ENCODE data around the gene RPL38.
A peak's percentile ranks its signal among the peaks of the same experiment; 100 is the strongest.
"Not testable (repeated sequence)": the region's sequence is repeated elsewhere in the genome, so short reads cannot be mapped to it uniquely, and the experiment has no call there.

Gene RPL38

DNA sequence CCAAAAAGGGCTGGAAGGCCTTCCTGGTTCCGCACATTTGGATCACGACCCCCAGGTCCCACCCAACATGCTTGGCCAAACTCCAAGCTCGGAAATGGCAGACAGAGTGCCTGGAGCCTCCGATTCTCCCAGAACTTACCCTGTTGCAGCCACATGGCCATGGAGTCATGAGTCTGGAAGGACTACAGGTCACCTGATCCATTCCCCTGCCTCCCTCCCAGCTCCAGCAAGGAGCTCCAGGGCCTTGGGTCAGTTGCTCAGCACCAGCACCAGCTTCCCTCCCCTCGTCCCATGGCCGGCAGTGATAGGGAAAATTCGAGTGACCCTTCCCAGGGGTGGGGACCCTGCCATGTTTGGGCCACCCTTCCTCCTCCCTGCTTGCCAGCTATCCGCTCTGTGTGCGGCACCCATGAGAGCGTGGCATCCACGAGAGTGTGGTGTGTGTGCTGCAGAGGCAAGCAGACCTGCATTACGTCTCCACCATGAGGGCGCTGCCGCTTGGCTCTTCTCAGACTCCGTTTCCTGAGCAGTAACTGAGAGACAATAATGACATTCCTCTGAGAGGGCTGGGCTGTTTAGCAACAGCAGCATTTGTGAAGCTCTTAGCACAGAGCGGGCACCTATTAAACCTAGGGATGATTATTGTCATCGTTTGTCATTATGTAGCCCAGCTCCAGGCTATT is 21.3 kb upstream of the RPL38 start:
- Histone ChIP-seq H3K4me1 (ENCODE audit: control insufficient read depth in 5 of 5, insufficient read depth in 5 of 5, low read length in 5 of 5) (no peaks in the 10 kb centered on the region), H3K27ac (ENCODE audit: low read depth, low read length) (no peak overlapping the region), H3K9ac (ENCODE audit: low read length in 5 of 5) (no peak overlapping the region), H3K27me3 (ENCODE audit: control insufficient read depth in 5 of 5, insufficient read depth in 4 of 5, low read length in 5 of 5) (peaks cover 2 to 30% (median 28%) of the 10 kb centered on the region in 5 donors), H3K4me3 (ENCODE audit: low read depth in 1 of 5, low read length in 5 of 5) (no peak overlapping the region), H3K9me3 (ENCODE audit: control insufficient read depth in 5 of 5, low read length in 5 of 5) (peaks cover 0 to 4% (median 0%) of the 10 kb centered on the region in 5 donors), H3K36me3 (ENCODE audit: control insufficient read depth in 5 of 5, insufficient read depth in 5 of 5, low read length in 5 of 5) (no peaks in the 10 kb centered on the region)

- no peak overlapping the region for H3K9ac ChIP-seq (ENCODE audit: low read length in 5 of 5)
- no peak overlapping the region for H3K4me3 ChIP-seq (ENCODE audit: low read depth in 1 of 5, low read length in 5 of 5)
- no peaks in the 10 kb centered on the region for H3K36me3 ChIP-seq (ENCODE audit: control insufficient read depth in 5 of 5, insufficient read depth in 5 of 5, low read length in 5 of 5)
- H3K27ac ChIP-seq (ENCODE audit: low read depth, low read length) = no peak overlapping the region
- H3K27me3 ChIP-seq (ENCODE audit: control insufficient read depth in 5 of 5, insufficient read depth in 4 of 5, low read length in 5 of 5) = peaks cover 6 to 26% (median 22%) of the 10 kb centered on the region in 5 donors
- no peaks in the 10 kb centered on the region for H3K4me1 ChIP-seq (ENCODE audit: control insufficient read depth in 5 of 5, insufficient read depth in 5 of 5, low read length in 5 of 5)
- peaks cover 0 to 4% (median 0%) of the 10 kb centered on the region in 5 donors for H3K9me3 ChIP-seq (ENCODE audit: control insufficient read depth in 5 of 5, low read length in 5 of 5)
These were observed 20.1 kb upstream of the RPL38 start for GRCh38 chr17:74183411-74183810.

DNA sequence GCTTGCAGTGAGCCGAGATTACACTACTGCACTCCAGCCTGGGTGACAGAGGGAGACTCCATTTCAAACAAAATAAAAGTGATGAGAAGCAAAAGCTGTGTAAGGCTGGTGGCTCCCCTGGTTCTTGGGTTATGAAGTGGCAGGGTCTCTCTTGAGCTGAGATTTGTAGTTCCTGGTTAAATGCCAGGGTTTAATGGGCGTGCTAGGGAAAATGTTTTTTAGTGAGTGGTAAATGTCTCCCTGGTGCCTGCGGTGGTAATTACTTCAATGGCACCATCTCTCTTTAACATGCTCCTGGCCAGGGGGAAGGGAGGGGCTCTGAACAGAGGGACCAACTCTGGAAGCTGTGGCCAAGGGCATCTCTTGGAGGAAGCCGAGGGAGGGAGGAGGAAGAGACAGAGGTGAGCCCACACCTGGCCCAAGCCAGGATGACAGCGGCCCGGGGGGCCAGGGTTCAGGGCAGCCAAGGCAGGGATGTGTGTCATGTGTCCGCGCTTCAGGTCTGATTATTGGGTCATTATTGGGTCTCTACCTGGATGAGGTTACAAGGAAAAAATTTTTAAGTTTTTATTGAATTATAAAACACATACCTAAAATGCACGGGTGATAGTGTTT is 17.8 kb upstream of the RPL38 start:
- Histone ChIP-seq H3K4me3 (ENCODE audit: low read depth in 1 of 5, low read length in 5 of 5) (no peak overlapping the region), H3K27ac (ENCODE audit: low read depth, low read length) (no peak overlapping the region), H3K27me3 (ENCODE audit: control insufficient read depth in 5 of 5, insufficient read depth in 4 of 5, low read length in 5 of 5) (peaks cover 6 to 18% (median 13%) of the 10 kb centered on the region in 5 donors), H3K9ac (ENCODE audit: low read length in 5 of 5) (no peak overlapping the region), H3K36me3 (ENCODE audit: control insufficient read depth in 5 of 5, insufficient read depth in 5 of 5, low read length in 5 of 5) (no peaks in the 10 kb centered on the region), H3K4me1 (ENCODE audit: control insufficient read depth in 5 of 5, insufficient read depth in 5 of 5, low read length in 5 of 5) (no peaks in the 10 kb centered on the region), H3K9me3 (ENCODE audit: control insufficient read depth in 5 of 5, low read length in 5 of 5) (peaks cover 0 to 3% (median 0%) of the 10 kb centered on the region in 5 donors)

DNA sequence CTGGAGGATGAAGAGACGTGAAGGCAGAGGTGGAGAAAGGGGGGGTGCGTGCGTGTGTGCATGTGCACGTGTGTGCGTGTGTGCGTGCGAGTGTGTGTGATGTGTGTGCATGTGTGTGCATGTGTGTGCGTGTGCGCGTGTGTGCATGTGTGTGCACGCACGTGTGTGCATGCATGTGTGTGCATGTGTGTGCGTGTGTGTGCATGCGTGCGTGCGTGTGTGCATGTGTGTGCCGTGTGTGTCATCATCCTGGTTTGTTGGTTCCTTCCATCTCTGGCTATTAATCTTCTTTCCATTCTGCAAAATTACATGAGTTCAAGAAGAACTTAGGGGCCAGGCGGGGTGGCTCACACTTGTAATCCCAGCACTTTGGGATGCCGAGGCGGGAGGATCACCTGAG is 17.0 kb upstream of the RPL38 start:
- H3K4me3 ChIP-seq (ENCODE audit: low read depth in 1 of 5, low read length in 5 of 5) = no peak overlapping the region
- H3K9me3 ChIP-seq (ENCODE audit: control insufficient read depth in 5 of 5, low read length in 5 of 5) = peaks cover 0 to 3% (median 0%) of the 10 kb centered on the region in 5 donors
- H3K27me3 ChIP-seq (ENCODE audit: control insufficient read depth in 5 of 5, insufficient read depth in 4 of 5, low read length in 5 of 5) = peaks cover 4 to 17% (median 13%) of the 10 kb centered on the region in 5 donors

DNA sequence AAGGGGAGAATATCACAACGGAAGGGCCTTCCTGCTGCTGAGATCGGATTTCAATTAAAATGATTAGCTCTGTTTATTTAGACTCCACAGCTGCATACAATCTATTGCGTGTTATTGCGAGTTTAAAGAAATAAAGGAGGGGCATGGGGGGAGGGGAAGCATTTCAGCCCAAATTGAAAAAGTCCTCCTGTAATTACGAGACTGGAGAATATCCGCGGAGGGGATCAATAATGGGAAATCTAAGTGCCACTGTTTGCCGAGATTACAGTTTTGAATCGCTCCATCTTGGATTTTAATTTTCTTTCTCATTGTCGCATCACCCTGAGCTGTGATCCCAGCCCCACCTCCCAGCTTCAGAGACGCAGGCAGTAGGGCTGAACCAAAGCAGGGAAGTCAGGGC is 15.7 kb upstream of the RPL38 start:
- peaks cover 0 to 3% (median 0%) of the 10 kb centered on the region in 5 donors for H3K9me3 ChIP-seq (ENCODE audit: control insufficient read depth in 5 of 5, low read length in 5 of 5)
- H3K4me1 ChIP-seq (ENCODE audit: control insufficient read depth in 5 of 5, insufficient read depth in 5 of 5, low read length in 5 of 5) = peaks cover 0 to under 1% (median 0%) of the 10 kb centered on the region in 5 donors
- no peak overlapping the region for H3K9ac ChIP-seq (ENCODE audit: low read length in 5 of 5)
- no peaks in the 10 kb centered on the region for H3K36me3 ChIP-seq (ENCODE audit: control insufficient read depth in 5 of 5, insufficient read depth in 5 of 5, low read length in 5 of 5)
- H3K4me3 ChIP-seq (ENCODE audit: low read depth in 1 of 5, low read length in 5 of 5) = no peak overlapping the region
- H3K27me3 ChIP-seq (ENCODE audit: control insufficient read depth in 5 of 5, insufficient read depth in 4 of 5, low read length in 5 of 5) = peaks cover 4 to 13% (median 7%) of the 10 kb centered on the region in 5 donors
- H3K27ac ChIP-seq (ENCODE audit: low read depth, low read length) = no peak overlapping the region

More for the DNA sequence above, 17.0 kb upstream of the RPL38 start:
- Histone ChIP-seq H3K4me1 (ENCODE audit: control insufficient read depth in 5 of 5, insufficient read depth in 5 of 5, low read length in 5 of 5) (no peaks in the 10 kb centered on the region), H3K36me3 (ENCODE audit: control insufficient read depth in 5 of 5, insufficient read depth in 5 of 5, low read length in 5 of 5) (no peaks in the 10 kb centered on the region), H3K27ac (ENCODE audit: low read depth, low read length) (no peak overlapping the region), H3K9ac (ENCODE audit: low read length in 5 of 5) (no peak overlapping the region)

- not testable (repeated sequence) for H3K27ac ChIP-seq (ENCODE audit: low read depth, low read length); H3K9ac ChIP-seq (ENCODE audit: low read length in 5 of 5); H3K4me1 ChIP-seq (ENCODE audit: control insufficient read depth in 5 of 5, insufficient read depth in 5 of 5, low read length in 5 of 5); H3K36me3 ChIP-seq (ENCODE audit: control insufficient read depth in 5 of 5, insufficient read depth in 5 of 5, low read length in 5 of 5); H3K4me3 ChIP-seq (ENCODE audit: low read depth in 1 of 5, low read length in 5 of 5); H3K9me3 ChIP-seq (ENCODE audit: control insufficient read depth in 5 of 5, low read length in 5 of 5)
- H3K27me3 ChIP-seq (ENCODE audit: control insufficient read depth in 5 of 5, insufficient read depth in 4 of 5, low read length in 5 of 5) = peaks cover 4 to 19% (median 12%) of the 10 kb centered on the region in 5 donors
These were observed 14.8 kb upstream of the RPL38 start for GRCh38 chr17:74188687-74189086.

DNA sequence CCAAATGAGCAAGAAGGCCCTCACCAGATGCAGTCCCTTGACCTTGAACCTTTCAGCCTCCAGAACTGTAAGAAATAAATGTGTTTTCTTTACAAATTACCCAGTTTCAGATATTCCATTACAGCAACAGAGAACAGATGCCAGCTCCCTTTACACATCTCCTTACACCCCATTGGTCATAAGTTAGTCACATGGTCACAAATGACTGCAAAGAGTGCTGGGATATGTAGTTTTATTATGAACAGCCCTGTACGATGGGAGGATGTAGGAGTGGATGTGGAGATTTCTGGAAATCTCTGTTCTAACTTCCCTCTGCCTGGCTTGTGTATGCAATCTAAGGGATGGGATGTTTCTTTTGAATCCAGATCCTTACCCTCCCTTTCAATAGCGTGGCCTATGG is 13.3 kb upstream of the RPL38 start:
- Histone ChIP-seq H3K9ac (ENCODE audit: low read length in 5 of 5) (no peak overlapping the region), H3K27me3 (ENCODE audit: control insufficient read depth in 5 of 5, insufficient read depth in 4 of 5, low read length in 5 of 5) (peaks cover 4 to 27% (median 20%) of the 10 kb centered on the region in 5 donors), H3K4me1 (ENCODE audit: control insufficient read depth in 5 of 5, insufficient read depth in 5 of 5, low read length in 5 of 5) (peaks cover 0 to 10% (median 0%) of the 10 kb centered on the region in 5 donors), H3K4me3 (ENCODE audit: low read depth in 1 of 5, low read length in 5 of 5) (no peak overlapping the region), H3K9me3 (ENCODE audit: control insufficient read depth in 5 of 5, low read length in 5 of 5) (peaks cover 0 to 3% (median 0%) of the 10 kb centered on the region in 5 donors), H3K36me3 (ENCODE audit: control insufficient read depth in 5 of 5, insufficient read depth in 5 of 5, low read length in 5 of 5) (no peaks in the 10 kb centered on the region), H3K27ac (ENCODE audit: low read depth, low read length) (no peak overlapping the region)

DNA sequence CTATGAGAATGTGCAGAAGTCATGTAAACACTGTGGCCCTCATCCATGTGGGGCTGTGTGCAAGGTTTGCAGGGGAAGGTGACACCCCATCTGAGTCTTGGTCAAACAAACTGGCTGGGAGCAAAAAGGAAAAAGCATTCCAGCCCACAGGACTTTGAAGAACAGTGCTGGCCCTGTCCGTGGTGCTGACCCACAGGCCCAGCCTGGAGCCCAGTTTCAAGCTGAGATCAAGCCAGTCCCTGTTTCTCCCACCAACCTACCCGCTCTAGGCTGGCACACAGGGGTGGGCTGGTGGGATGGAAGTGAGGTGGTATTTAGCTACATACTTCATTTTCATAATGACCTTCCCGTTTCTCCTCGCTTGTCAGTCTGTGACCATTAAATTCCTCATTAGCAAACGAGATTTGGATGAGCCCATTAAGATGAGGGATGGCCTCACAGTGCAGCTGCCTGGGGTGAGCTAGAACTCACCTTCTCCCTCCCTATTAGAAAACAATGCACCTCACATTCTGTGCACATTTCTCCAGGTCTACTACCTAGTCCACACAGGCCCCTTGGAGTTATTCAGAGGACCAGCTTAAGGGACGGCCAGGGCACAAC is 12.6 kb upstream of the RPL38 start:
- Histone ChIP-seq H3K4me1 (ENCODE audit: control insufficient read depth in 5 of 5, insufficient read depth in 5 of 5, low read length in 5 of 5) (peaks cover 0 to 10% (median 0%) of the 10 kb centered on the region in 5 donors), H3K27ac (ENCODE audit: low read depth, low read length) (no peak overlapping the region), H3K4me3 (ENCODE audit: low read depth in 1 of 5, low read length in 5 of 5) (no peak overlapping the region), H3K27me3 (ENCODE audit: control insufficient read depth in 5 of 5, insufficient read depth in 4 of 5, low read length in 5 of 5) (peaks cover 8 to 32% (median 27%) of the 10 kb centered on the region in 5 donors), H3K9me3 (ENCODE audit: control insufficient read depth in 5 of 5, low read length in 5 of 5) (peaks cover 0 to 3% (median 0%) of the 10 kb centered on the region in 5 donors), H3K36me3 (ENCODE audit: control insufficient read depth in 5 of 5, insufficient read depth in 5 of 5, low read length in 5 of 5) (no peaks in the 10 kb centered on the region), H3K9ac (ENCODE audit: low read length in 5 of 5) (no peak overlapping the region)

DNA sequence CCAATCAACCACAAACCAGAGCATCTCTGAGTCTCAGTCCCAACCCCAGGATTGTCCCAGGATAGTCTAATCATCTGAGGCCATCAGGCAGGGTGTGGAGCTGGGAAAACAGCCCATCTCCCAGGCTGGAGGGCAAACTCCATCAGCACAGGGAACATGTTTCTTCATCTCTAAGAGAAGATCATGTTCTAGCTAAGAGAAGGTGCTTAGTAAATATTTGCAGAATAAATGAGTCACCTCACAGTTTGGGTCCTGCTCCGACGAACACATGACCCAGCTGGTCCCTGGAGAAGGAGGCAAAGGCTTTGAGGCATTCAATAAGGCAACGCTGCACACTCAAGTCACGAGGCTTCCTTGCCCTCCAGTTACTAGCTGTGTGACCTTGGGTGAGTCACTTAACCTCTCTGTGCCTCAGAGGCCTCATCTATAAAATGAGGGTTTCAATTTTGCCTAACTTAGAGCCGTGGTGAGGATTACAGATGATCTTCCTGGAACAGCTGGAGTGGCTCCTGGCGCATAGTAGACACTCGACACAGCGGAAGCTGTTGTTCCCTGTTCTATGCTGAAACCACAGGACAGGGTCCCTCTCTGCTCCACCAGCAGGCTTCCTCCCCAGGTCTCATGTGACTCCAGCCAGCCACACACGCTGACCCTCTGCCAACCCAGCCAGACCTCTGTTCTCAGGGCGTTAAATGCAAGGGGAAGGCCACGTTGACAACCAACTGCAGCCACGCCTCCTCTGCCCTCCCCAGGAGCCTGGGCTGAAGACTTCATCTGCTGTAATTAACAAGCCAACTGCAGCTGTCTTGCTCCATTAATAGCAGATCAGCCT is 10.3 kb upstream of the RPL38 start:
- peaks cover 10 to 39% (median 30%) of the 10 kb centered on the region in 5 donors for H3K27me3 ChIP-seq (ENCODE audit: control insufficient read depth in 5 of 5, insufficient read depth in 4 of 5, low read length in 5 of 5)
- peaks cover 0 to 3% (median 0%) of the 10 kb centered on the region in 5 donors for H3K9me3 ChIP-seq (ENCODE audit: control insufficient read depth in 5 of 5, low read length in 5 of 5)
- H3K36me3 ChIP-seq (ENCODE audit: control insufficient read depth in 5 of 5, insufficient read depth in 5 of 5, low read length in 5 of 5) = no peaks in the 10 kb centered on the region
- peak overlapping the region in 1 of 5 donors; percentile 5 for H3K9ac ChIP-seq (ENCODE audit: low read length in 5 of 5)
- H3K4me3 ChIP-seq (ENCODE audit: low read depth in 1 of 5, low read length in 5 of 5) = no peak overlapping the region
- no peak overlapping the region for H3K27ac ChIP-seq (ENCODE audit: low read depth, low read length)
- H3K4me1 ChIP-seq (ENCODE audit: control insufficient read depth in 5 of 5, insufficient read depth in 5 of 5, low read length in 5 of 5) = peaks cover 0 to 10% (median 0%) of the 10 kb centered on the region in 5 donors
